Heart left ventricle (tissue), 13 donors: Measurements from ENCODE around the gene PARD3.

Experiments
- CTCF ChIP-seq, 12 donors: fragments of 200-600 bp; sonication (generic) in 4 of 12; IDR thresholded peaks; one replicate each; pipeline versions ENCODE4 v1.5.0 to v1.8.0; 2018 to 2022; ENCODE audit warnings: antibody characterized with exemption in 12 of 12, mild to moderate bottlenecking in 5 of 12
- POLR2A ChIP-seq, 2 donors: fragments of 450-650 bp; IDR thresholded peaks; one replicate each; pipeline ENCODE4 v1.6.1; 2017; ENCODE audit warnings: antibody characterized with exemption in 2 of 2, mild to moderate bottlenecking in 2 of 2, moderate library complexity in 2 of 2
- donor health status: ischemic (EF 13 %, LVEDD 7.1; RV severe dilation, severe dysfunction).
- donor health status: DM: no; HTN: yes; CAD: no.
- donor health status: DM: no; HTN: no; CAD: no.
- donor health status: ischemic (EF 25% LVEDD 6.9; RV normal size, moderate dysfunction).
- donor health status: ischemic (EF 25% LVEDD 5.7; RV mildly dilated, moderate dysfunction).
- donor health status: ischemic (EF 35%, LVEDD 5.7; RV mildly dilated, moderate dysfunction).
- donor health status: nonischemic (EF 11% LVEDD 7.7; RV severe dilation, severe dysfunction).
- donor health status: DM: yes; HTN: yes; CAD: no.
- donor health status: PGD.
- donor health status: ischemic (EF 29% LVEDD 5.4; RV normal size, mild dysfunction).
- donor health status: nonischemic (EF 23%, LVEDD 6.1; RV moderate dilation, normal function).

- TF ChIP-seq CTCF (IDR thresholded peaks at IDR 0.05), result no peak
- no peak for TF ChIP-seq POLR2A (IDR thresholded peaks at IDR 0.05)
Observed at GRCh38 chr10:34853357-34853756, 38.3 kb upstream of the PARD3 start.
